RWPE2 (cell line): ENCODE results near the gene SLC27A5.

Experiments
- ATAC-seq: fragments of 200-7000 bp; cut with Tn5 transposase; 3 replicates; pipeline ENCODE4 v1.9.1; 2021; ENCODE audit warnings: low read depth
- DNase-seq: peaks from one replicate; pipeline ENCODE4 v3.0.0-alpha.2; 2020; ENCODE audit warnings: low spot score
- H3K27ac ChIP-seq: fragments of 450-650 bp; 2 replicates; pipeline ENCODE4 v1.5.1; 2017; ENCODE audit warnings: mild to moderate bottlenecking; ENCODE audit not compliant: poor library complexity, severe bottlenecking
- H3K27me3 ChIP-seq: fragments of 250-450 bp; sonication (Bioruptor Pico); 2 replicates; pipeline ENCODE4 v1.5.1; 2021; ENCODE audit warnings: mild to moderate bottlenecking, moderate library complexity; ENCODE audit not compliant: insufficient read depth, poor library complexity, severe bottlenecking
- H3K36me3 ChIP-seq: fragments of 250-450 bp; sonication (Bioruptor Pico); 2 replicates; pipeline ENCODE4 v1.5.1; 2020; ENCODE audit warnings: low read depth, mild to moderate bottlenecking, moderate library complexity
- H3K4me1 ChIP-seq: fragments of 250-450 bp; sonication (Bioruptor Pico); 2 replicates; pipeline ENCODE4 v1.5.1; 2021; ENCODE audit warnings: mild to moderate bottlenecking, moderate library complexity; ENCODE audit not compliant: insufficient read depth, poor library complexity, severe bottlenecking
- H3K4me3 ChIP-seq: fragments of 250-450 bp; sonication (Bioruptor Pico); 2 replicates; pipeline ENCODE4 v1.5.1; 2021; ENCODE audit warnings: mild to moderate bottlenecking, moderate library complexity; ENCODE audit not compliant: severe bottlenecking
- H3K9me3 ChIP-seq: fragments of 250-450 bp; sonication (Bioruptor Pico); 2 replicates; pipeline ENCODE4 v1.5.1; 2021; ENCODE audit warnings: mild to moderate bottlenecking, moderate library complexity; ENCODE audit not compliant: severe bottlenecking
- CTCF ChIP-seq: fragments of 450-650 bp; IDR thresholded peaks from one replicate; pipeline ENCODE4 v1.5.1; 2017; ENCODE audit warnings: mild to moderate bottlenecking, moderate library complexity; ENCODE audit not compliant: poor library complexity, severe bottlenecking

The SLC27A5 gene

GRCh38 chr19:58469241-58470013, 42.4 kb downstream of the SLC27A5 start:
- H3K4me1 ChIP-seq = peaks cover 3% of the 10 kb centered on the region
- no peak overlapping the region for H3K27ac ChIP-seq

GRCh38 chr19:58468216-58468839, 43.5 kb downstream of the SLC27A5 start:
- Histone ChIP-seq H3K27me3 (no peaks in the 10 kb centered on the region), H3K4me3 (peak overlapping the region; percentile 14), H3K4me1 (no peaks in the 10 kb centered on the region), H3K9me3 (no peaks in the 10 kb centered on the region), H3K36me3 (peaks cover 18% of the 10 kb centered on the region), H3K27ac (peak overlapping the region; percentile 39)
- DNase-seq = no peak
- no peak for ATAC-seq
- TF ChIP-seq CTCF = no peak

More at GRCh38 chr19:58469241-58470013, 42.4 kb downstream of the SLC27A5 start:
- H3K9me3 ChIP-seq = no peaks in the 10 kb centered on the region
- ATAC-seq = no peak
- peaks cover 18% of the 10 kb centered on the region for H3K36me3 ChIP-seq
- DNase-seq = no peak
- no peaks in the 10 kb centered on the region for H3K27me3 ChIP-seq
- TF ChIP-seq CTCF = no peak
- H3K4me3 ChIP-seq = no peak overlapping the region

- no peaks in the 10 kb centered on the region for H3K9me3 ChIP-seq
- TF ChIP-seq CTCF = peak; percentile 16
- peak within 1 kb of the TSS; percentile 39 for H3K27ac ChIP-seq
- no peaks in the 10 kb centered on the region for H3K27me3 ChIP-seq
- ATAC-seq (peak; percentile 92), DNase-seq (peak; percentile 97)
- H3K36me3 ChIP-seq = peaks cover 14% of the 10 kb centered on the region
- peak within 1 kb of the TSS; percentile 84 for H3K4me3 ChIP-seq
- H3K4me1 ChIP-seq = no peaks in the 10 kb centered on the region
Measured at GRCh38 chr19:58466760-58467589, 44.8 kb downstream of the SLC27A5 start, which contains the start of gene ZNF324. TSS of gene ZNF324 (plus strand) at chr19:58467080. CDS start at chr19:58469186, 2,106 bp downstream.

GRCh38 chr19:58466089-58466759, 45.6 kb downstream of the SLC27A5 start:
- Histone ChIP-seq H3K27me3 (no peaks in the 10 kb centered on the region), H3K9me3 (no peaks in the 10 kb centered on the region), H3K4me1 (no peaks in the 10 kb centered on the region), H3K27ac (no peak overlapping the region), H3K4me3 (peak overlapping the region; percentile 84), H3K36me3 (peaks cover 11% of the 10 kb centered on the region)
- DNase-seq = no peak
- no peak for TF ChIP-seq CTCF
- peak; percentile 39 for ATAC-seq
